ENCODE measurements around the gene TET2.

The TET2 gene

GRCh38 chr4:105147553-105148161 is 981 bp downstream of the TET2 start:
- no peak for TF ChIP-seq CTCF (conservative IDR thresholded peaks at IDR 0.05; ENCODE audit: control insufficient read depth, insufficient read depth, low read depth, low read length)
- H3K4me3 ChIP-seq (ENCODE audit: control insufficient read depth, low read depth, low read length) = peak overlapping the region; percentile 97
- peak; percentile 34 for DNase-seq (ENCODE audit: low read depth)

- DNase-seq (ENCODE audit: low read depth) = no peak
- peak overlapping the region; percentile 97 for H3K4me3 ChIP-seq (ENCODE audit: control insufficient read depth, low read depth, low read length)
- TF ChIP-seq CTCF (conservative IDR thresholded peaks at IDR 0.05; ENCODE audit: control insufficient read depth, insufficient read depth, low read depth, low read length) = no peak
Measured at GRCh38 chr4:105148356-105148755, 1.7 kb downstream of the TET2 start.

- peak overlapping the region; percentile 97 for H3K4me3 ChIP-seq (ENCODE audit: control insufficient read depth, low read depth, low read length)
- no peak for TF ChIP-seq CTCF (conservative IDR thresholded peaks at IDR 0.05; ENCODE audit: control insufficient read depth, insufficient read depth, low read depth, low read length)
- DNase-seq (ENCODE audit: low read depth) = peak; percentile 15
Measured at GRCh38 chr4:105148776-105149175, 2.1 kb downstream of the TET2 start.

- no peak for DNase-seq (ENCODE audit: low read depth)
- H3K4me3 ChIP-seq (ENCODE audit: control insufficient read depth, low read depth, low read length) = no peak overlapping the region
- TF ChIP-seq CTCF (conservative IDR thresholded peaks at IDR 0.05; ENCODE audit: control insufficient read depth, insufficient read depth, low read depth, low read length) = no peak
Measured at GRCh38 chr4:105149771-105150170, 3.1 kb downstream of the TET2 start.

- TF ChIP-seq CTCF (conservative IDR thresholded peaks at IDR 0.05; ENCODE audit: control insufficient read depth, insufficient read depth, low read depth, low read length) = no peak
- DNase-seq (ENCODE audit: low read depth) = no peak
- H3K4me3 ChIP-seq (ENCODE audit: control insufficient read depth, low read depth, low read length) = no peak overlapping the region
Measured at GRCh38 chr4:105150503-105150902, 3.8 kb downstream of the TET2 start.

GRCh38 chr4:105153749-105154148 is 7.1 kb downstream of the TET2 start:
- no peak for DNase-seq (ENCODE audit: low read depth)
- TF ChIP-seq CTCF (conservative IDR thresholded peaks at IDR 0.05; ENCODE audit: control insufficient read depth, insufficient read depth, low read depth, low read length) = no peak
- no peak overlapping the region for H3K4me3 ChIP-seq (ENCODE audit: control insufficient read depth, low read depth, low read length)

- no peak overlapping the region for H3K4me3 ChIP-seq (ENCODE audit: control insufficient read depth, low read depth, low read length)
- DNase-seq (ENCODE audit: low read depth) = no peak
- TF ChIP-seq CTCF (conservative IDR thresholded peaks at IDR 0.05; ENCODE audit: control insufficient read depth, insufficient read depth, low read depth, low read length) = no peak
Measured at GRCh38 chr4:105154576-105154975, 7.9 kb downstream of the TET2 start.

Measured in fibroblast of mammary gland (primary cell).